ENCODE results near the gene ABCF2.

GRCh38 chr7:151179946-151180345, 47.1 kb downstream of the ABCF2 start:
- TF ChIP-seq CTCF (IDR thresholded peaks at IDR 0.05; ENCODE audit: low read depth, low read length, missing input control), result no peak
- no peak for TF ChIP-seq RAD21 (IDR thresholded peaks at IDR 0.05)
- no peak for TF ChIP-seq REST (IDR thresholded peaks at IDR 0.05)
- TF ChIP-seq ZBTB33 (IDR thresholded peaks at IDR 0.05), result no peak
